CD4-positive, alpha-beta T cell treated with Interleukin-12 subunit alpha and Interleukin-12 subunit beta, for 1 hour (primary cell): Measurements from ENCODE around the gene WBP2.
"Not testable (repeated sequence)": the region's sequence is repeated elsewhere in the genome, so short reads cannot be mapped to it uniquely, and the experiment has no call there.

ENCODE experiments used
- DNase-seq: peaks from one replicate; pipeline ENCODE4 v3.0.0-alpha.2; 2020

Gene WBP2

GRCh38 chr17:75865404-75866188 lies 10.5 kb upstream of the WBP2 start:
- DNase-seq, result not testable (repeated sequence)

DNA sequence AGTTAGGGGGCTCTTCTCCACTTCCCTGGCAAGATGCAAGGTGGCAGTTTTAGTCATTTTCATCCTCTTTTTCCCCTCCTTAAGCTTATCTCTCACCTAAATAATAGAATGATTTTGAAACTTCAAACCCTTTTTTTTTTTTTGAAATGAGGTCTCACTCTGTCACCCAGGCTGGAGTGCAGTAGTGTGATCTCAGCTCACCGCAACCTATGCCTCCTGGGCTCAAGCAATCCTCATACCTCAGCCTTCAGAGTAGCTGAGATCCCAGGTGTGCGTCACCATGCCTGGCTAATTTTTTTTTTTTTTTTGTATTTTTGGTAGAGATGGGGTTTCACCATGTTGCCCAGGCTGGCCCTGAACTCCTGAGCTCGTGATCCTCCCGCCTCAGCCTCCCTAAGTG lies 9.8 kb upstream of the WBP2 start:
- peak; percentile 27 for DNase-seq

- peak; percentile 65 for DNase-seq
Measured at GRCh38 chr17:75864448-75864871, 9.3 kb upstream of the WBP2 start.

GRCh38 chr17:75861927-75862317 lies 6.8 kb upstream of the WBP2 start:
- DNase-seq, result no peak

GRCh38 chr17:75859358-75859757 lies 4.2 kb upstream of the WBP2 start:
- not testable (repeated sequence) for DNase-seq

DNA sequence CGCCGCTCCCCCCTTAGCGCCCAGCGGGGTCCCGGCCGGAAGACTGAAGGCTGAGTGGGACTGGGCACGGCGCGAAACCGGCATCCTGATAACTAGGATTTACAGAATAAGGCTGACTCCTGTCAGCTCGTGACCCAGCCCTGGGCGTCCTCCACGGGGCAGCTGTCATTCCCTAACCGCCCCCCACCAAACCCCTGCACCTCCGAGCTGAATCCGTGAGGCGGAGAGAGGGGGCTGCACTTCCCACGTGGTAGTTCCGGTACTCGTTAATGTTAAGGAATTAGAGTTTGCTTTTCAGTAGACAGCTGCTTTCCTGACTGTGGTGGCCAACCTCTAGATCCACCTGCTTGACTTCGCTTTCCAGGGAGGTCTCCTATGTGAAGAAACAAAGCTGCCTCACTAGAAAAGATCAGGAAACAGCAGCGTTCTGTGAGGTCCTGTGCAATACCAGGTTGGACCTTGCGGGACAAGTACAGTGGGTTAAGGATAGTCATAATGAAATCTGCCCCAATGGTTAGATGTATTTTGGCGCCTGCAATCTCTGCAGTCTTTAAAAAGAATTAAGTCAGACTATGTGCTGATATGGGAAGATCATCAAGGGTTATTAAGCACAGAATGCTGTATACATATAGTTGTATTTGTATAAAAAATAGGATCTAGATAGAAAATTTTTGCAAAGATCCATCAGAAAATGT lies 1.1 kb upstream of the WBP2 start:
- no peak for DNase-seq

- no peak for DNase-seq
Measured at GRCh38 chr17:75854881-75855309, 240 bp downstream of the WBP2 start.

DNA sequence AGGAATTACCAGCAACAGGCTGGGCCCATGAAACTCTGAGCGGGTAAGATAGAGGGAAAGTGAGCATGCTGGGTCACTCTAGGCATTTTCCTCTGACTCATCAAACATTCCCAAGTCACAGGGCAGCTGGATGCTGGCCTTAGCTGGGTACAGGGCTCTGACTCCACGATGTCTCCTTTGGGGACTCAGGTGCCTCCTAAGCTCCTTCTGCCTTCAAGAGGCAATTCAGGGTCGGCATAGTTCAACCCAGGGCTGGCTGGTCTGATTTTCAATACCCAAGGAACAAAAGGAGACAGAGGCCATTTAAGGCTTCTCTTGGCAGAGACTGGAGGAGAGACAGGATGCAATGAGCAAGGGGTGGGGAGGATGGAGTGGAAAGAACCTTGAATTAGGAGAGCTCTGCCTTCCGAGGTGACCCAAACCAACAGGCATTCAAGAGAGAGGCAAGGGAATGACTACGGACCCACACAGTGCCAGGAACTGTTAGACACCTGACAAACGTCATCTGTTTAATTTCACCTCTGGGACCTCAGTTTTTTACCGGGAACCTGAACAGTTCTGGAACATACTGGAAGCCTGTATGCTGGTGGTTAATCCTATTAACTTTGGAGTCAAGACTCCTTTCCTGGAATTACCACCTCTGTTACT lies 910 bp downstream of the WBP2 start:
- DNase-seq, result peak; percentile 14

GRCh38 chr17:75853433-75853832 lies 1.7 kb downstream of the WBP2 start:
- DNase-seq, result no peak

GRCh38 chr17:75851693-75851991 lies 3.5 kb downstream of the WBP2 start:
- not testable (repeated sequence) for DNase-seq

GRCh38 chr17:75850928-75851692 lies 4.0 kb downstream of the WBP2 start:
- DNase-seq, result no peak

- no peak for DNase-seq
Measured at GRCh38 chr17:75849724-75850123, 5.4 kb downstream of the WBP2 start.

GRCh38 chr17:75849279-75849646 lies 5.9 kb downstream of the WBP2 start:
- no peak for DNase-seq

DNA sequence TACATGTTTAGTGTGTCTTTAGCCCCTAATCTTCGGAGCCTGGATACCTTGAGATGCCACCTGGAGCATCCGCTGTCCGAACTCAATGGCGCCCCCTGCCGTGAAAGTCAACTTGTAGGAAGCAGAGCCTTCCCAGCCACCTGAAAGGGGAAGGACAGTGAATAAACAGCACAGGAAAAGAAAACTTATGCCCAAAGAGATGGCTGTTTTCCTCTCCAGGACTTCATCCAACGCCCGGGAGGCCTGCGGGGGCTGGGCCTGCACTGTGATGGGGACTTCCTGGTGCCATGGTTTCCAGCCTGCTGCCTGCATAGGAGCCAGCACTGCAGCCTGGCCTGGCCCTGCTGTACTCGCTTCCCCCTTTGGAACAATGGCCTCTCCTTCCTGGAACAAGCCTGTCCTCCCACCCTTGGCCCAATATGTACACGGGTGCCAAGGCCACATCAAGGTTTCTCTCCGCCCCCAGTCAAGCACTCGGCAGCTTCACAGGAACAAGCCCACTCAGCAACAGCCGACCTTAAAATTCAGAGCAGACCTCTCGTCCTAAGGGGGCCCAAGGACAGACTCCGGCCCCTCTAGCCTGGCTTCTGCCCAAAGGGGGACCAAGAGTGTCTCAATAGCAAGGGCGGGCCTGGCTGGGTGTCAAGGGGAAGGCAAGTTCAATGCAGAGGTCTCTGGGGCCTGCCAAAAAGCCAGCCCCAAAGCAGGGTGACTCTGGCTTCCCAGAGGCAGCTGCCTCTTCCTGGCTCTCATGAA lies 6.4 kb downstream of the WBP2 start:
- DNase-seq, result peak; percentile 83

DNA sequence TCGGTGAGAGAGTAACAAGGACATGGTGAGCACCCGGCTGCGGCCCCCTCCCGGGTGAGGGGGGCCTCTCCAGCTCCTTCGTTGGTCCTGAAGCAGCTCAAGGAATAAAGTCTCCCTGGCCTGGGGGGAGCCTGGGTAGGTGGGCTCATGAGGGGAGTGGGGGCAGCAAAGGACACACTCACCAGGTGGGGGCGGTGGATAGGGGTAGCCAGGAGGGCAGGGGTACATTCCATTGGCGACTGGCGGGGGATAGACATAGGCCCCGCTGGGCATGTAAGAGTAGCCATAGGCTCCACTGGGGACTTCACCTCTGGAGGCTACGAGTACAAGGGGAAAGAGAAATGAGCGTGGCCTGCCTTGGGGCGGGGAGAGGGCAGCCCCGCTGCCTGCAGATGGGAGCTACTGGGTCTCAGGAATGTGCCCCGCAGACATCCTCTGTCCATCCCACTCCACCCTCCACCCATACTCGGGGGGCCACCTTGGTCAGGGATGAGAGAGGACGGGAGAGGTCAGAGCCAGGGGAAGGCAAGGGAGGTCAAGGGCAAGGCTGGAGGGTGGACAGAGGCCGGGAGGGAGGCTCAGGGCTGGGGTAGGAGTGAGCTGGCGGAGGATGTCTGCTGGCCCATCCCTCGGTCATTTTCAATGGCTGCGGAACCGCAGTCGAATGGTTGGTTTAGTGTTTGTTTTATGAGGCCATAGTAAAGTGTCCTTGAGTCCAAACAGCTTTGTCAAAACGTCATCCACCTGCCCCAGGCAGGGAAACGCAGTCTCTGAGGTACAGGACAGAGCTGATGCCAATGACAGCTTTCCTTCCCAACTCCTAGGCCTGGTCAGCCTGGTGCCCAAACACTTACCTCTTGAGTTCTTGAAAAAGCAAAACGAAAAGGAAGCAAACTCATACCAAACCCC lies 7.3 kb downstream of the WBP2 start:
- no peak for DNase-seq

- no peak for DNase-seq
Measured at GRCh38 chr17:75846692-75847613, 8.2 kb downstream of the WBP2 start.

- no peak for DNase-seq
Measured at GRCh38 chr17:75845933-75846691, 9.0 kb downstream of the WBP2 start.

GRCh38 chr17:75845058-75845711 lies 9.9 kb downstream of the WBP2 start:
- peak; percentile 68 for DNase-seq

DNA sequence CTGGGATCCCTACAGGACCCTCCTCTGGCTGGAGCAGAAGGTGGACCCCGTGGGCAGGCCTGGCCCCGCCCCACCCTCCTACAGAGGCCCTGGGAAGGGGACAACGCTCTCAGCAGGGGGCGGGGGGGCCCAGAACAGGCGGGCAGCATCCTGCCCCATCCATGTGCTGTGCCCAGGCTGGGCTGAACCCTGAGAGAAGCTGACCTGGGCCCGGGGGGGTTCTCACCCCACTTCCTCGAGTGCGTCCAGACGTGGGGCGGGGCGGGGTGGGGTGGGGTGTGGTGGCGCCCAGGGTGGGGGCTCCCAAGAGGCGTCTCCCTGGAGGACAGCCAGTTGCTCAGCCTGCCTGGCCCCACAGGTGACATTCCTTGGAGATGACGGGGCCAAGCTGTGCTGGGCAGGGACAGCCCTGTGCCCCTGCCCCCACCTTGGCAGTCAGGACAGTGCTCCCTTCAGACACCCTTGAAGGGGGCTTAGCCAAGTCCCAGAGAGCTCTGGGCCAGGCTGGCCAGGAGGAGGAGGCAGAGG lies 10.5 kb downstream of the WBP2 start:
- DNase-seq, result peak; percentile 37
